GM12878 (cell line): ENCODE data around the gene ARHGAP26.

ENCODE experiments used
- CBFB ChIP-seq: IDR thresholded peaks from 2 replicates; pipeline ENCODE4 v1.6.1; 2016; ENCODE audit warnings: antibody characterized with exemption, low read depth
- CBX5 ChIP-seq: sonication (generic); IDR thresholded peaks from 2 replicates; pipeline ENCODE4 v1.6.1; 2016; ENCODE audit warnings: low read depth, moderate library complexity, mild to moderate bottlenecking, inconsistent platforms
- FOXK2 ChIP-seq: fragments of 450-650 bp; IDR thresholded peaks from 2 replicates; pipeline ENCODE4 v1.6.1; 2017; ENCODE audit warnings: mild to moderate bottlenecking, moderate library complexity
- KDM1A ChIP-seq: fragments of 200-600 bp; sonication (generic); IDR thresholded peaks from 2 replicates; pipeline ENCODE4 v1.6.1; 2016; ENCODE audit warnings: borderline replicate concordance
- MXI1 ChIP-seq: fragments of 150-350 bp; IDR thresholded peaks from 2 replicates; pipeline ENCODE4 v1.6.1; 2011; ENCODE audit warnings: low read depth, mild to moderate bottlenecking, inconsistent platforms, low read length, improper control_type of control experiment
- MYC ChIP-seq: IDR thresholded peaks from 2 replicates; pipeline ENCODE4 v1.6.1; 2011; ENCODE audit warnings: mild to moderate bottlenecking, low read length, moderate library complexity, inconsistent platforms; ENCODE audit not compliant: insufficient read depth, insufficient replicate concordance, insufficient read length, severe bottlenecking
- POLR2A ChIP-seq: IDR thresholded peaks from 2 replicates; pipeline ENCODE4 v1.6.1; 2011; ENCODE audit warnings: low read depth, mild to moderate bottlenecking, low read length
- SP1 ChIP-seq: IDR thresholded peaks from one replicate; pipeline ENCODE4 v1.6.1; 2011; ENCODE audit warnings: low read depth, low read length
- SREBF1 ChIP-seq: IDR thresholded peaks from 2 replicates; pipeline ENCODE4 v1.6.1; 2012; ENCODE audit warnings: mild to moderate bottlenecking, low read length
- ZZZ3 ChIP-seq: IDR thresholded peaks from 2 replicates; pipeline ENCODE4 v1.6.1; 2011; ENCODE audit warnings: low read depth; ENCODE audit not compliant: control insufficient read depth, insufficient read length
- TF ChIP-seq, protein P1 (sequence below), 3 experiments: IDR thresholded peaks in 2 of 3; conservative IDR thresholded peaks in 1 of 3; 2 replicates each; pipeline ENCODE4 v1.5.1; 2011; ENCODE audit warnings: low read depth in 3 of 3, low read length in 3 of 3, mild to moderate bottlenecking in 3 of 3, control low read depth in 2 of 3, moderate library complexity in 2 of 3, inconsistent platforms in 1 of 3, mixed read lengths in 1 of 3; ENCODE audit not compliant: control insufficient read depth in 2 of 3, insufficient read depth in 1 of 3; ENCODE audit errors: extremely low read depth in 1 of 3
- TF ChIP-seq, protein P2 (sequence below): fragments of 450-650 bp; formaldehyde crosslinking; IDR thresholded peaks from 2 replicates; pipeline ENCODE4 v1.4.0; 2022; ENCODE audit warnings: mild to moderate bottlenecking, moderate library complexity

DNA sequence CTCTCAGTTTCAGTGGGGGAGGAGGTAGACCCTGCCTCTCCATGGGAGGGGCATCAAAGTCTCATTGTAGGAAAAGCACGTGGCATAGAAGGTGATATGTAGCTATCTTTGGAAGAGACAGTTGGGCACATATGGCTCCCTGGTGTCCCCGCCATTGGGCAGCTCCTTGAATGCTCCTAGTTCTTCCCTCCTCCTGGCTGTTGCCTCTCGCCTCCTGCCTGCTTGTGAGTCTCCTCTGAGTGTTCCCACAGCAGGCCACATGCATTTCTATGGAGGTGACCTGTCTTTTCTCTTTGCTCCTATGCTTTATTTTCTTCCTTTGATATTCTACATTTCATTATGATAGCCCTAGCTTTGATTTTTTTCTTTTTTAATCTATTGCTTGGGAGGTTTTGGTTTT is 138.5 kb downstream of the ARHGAP26 start:
- TF ChIP-seq POLR2A (no peak), SP1 (no peak), CBX5 (no peak), CBFB (no peak), KDM1A (no peak), ZZZ3 (no peak), MXI1 (no peak), MYC (no peak), FOXK2 (no peak), SREBF1 (no peak)
- TF ChIP-seq, protein P1, sequence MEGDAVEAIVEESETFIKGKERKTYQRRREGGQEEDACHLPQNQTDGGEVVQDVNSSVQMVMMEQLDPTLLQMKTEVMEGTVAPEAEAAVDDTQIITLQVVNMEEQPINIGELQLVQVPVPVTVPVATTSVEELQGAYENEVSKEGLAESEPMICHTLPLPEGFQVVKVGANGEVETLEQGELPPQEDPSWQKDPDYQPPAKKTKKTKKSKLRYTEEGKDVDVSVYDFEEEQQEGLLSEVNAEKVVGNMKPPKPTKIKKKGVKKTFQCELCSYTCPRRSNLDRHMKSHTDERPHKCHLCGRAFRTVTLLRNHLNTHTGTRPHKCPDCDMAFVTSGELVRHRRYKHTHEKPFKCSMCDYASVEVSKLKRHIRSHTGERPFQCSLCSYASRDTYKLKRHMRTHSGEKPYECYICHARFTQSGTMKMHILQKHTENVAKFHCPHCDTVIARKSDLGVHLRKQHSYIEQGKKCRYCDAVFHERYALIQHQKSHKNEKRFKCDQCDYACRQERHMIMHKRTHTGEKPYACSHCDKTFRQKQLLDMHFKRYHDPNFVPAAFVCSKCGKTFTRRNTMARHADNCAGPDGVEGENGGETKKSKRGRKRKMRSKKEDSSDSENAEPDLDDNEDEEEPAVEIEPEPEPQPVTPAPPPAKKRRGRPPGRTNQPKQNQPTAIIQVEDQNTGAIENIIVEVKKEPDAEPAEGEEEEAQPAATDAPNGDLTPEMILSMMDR (IDR thresholded peaks at IDR 0.05 in 2 of 3, conservative IDR thresholded peaks at IDR 0.05 in 1 of 3; ENCODE audit: control insufficient read depth in 2 of 3, extremely low read depth in 1 of 3, insufficient read depth in 1 of 3, low read depth in 3 of 3, low read length in 3 of 3): no peak
- TF ChIP-seq, protein P2, sequence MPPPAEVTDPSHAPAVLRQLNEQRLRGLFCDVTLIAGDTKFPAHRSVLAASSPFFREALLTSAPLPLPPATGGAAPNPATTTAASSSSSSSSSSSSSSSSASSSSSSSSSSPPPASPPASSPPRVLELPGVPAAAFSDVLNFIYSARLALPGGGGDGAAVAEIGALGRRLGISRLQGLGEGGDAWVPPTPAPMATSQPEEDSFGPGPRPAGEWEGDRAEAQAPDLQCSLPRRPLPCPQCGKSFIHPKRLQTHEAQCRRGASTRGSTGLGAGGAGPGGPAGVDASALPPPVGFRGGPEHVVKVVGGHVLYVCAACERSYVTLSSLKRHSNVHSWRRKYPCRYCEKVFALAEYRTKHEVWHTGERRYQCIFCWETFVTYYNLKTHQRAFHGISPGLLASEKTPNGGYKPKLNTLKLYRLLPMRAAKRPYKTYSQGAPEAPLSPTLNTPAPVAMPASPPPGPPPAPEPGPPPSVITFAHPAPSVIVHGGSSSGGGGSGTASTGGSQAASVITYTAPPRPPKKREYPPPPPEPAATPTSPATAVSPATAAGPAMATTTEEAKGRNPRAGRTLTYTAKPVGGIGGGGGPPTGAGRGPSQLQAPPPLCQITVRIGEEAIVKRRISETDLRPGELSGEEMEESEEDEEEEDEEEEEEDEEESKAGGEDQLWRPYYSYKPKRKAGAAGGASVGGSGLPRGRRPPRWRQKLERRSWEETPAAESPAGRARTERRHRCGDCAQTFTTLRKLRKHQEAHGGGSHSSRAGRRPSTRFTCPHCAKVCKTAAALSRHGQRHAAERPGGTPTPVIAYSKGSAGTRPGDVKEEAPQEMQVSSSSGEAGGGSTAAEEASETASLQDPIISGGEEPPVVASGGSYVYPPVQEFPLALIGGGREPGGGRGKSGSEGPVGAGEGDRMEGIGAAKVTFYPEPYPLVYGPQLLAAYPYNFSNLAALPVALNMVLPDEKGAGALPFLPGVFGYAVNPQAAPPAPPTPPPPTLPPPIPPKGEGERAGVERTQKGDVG: no peak
